GM23248 (cell line): Measurements from ENCODE around the gene RFT1. TPM values are rescaled to one million over a fixed set of nuclear protein-coding genes. Genes with fewer than 3 reads are reported as not detected.

Source experiments
- DNase-seq: peaks from one replicate; pipeline ENCODE4 v3.0.0-alpha.2; 2015
- H2AFZ ChIP-seq: fragments of 200-600 bp; sonication (generic); 2 replicates; pipeline ENCODE4 v1.6.1; 2016; ENCODE audit warnings: antibody characterized with exemption
- H3F3A ChIP-seq: fragments of 200-600 bp; sonication (generic); 2 replicates; pipeline ENCODE4 v1.6.1; 2016; ENCODE audit warnings: mild to moderate bottlenecking, antibody characterized with exemption, mixed run types; ENCODE audit not compliant: insufficient read depth
- H3K27ac ChIP-seq: fragments of 200-600 bp; sonication (generic); 2 replicates; pipeline ENCODE4 v1.5.1; 2016; ENCODE audit warnings: mild to moderate bottlenecking
- H3K27me3 ChIP-seq: fragments of 200-600 bp; sonication (generic); replicated peaks from 2 replicates; pipeline ENCODE4 v1.6.1; 2016; ENCODE audit warnings: mild to moderate bottlenecking; ENCODE audit not compliant: insufficient read depth
- H3K36me3 ChIP-seq: fragments of 200-600 bp; sonication (generic); 2 replicates; pipeline ENCODE4 v1.6.1; 2016; ENCODE audit warnings: low read depth, mild to moderate bottlenecking
- H3K4me1 ChIP-seq: fragments of 200-600 bp; sonication (generic); 2 replicates; pipeline ENCODE4 v1.6.1; 2016; ENCODE audit warnings: mild to moderate bottlenecking; ENCODE audit not compliant: insufficient read depth
- H3K4me2 ChIP-seq: fragments of 200-600 bp; sonication (generic); one replicate; pipeline ENCODE4 v1.6.1; 2016; ENCODE audit warnings: mild to moderate bottlenecking; ENCODE audit not compliant: unreplicated experiment
- H3K4me3 ChIP-seq: fragments of 200-600 bp; sonication (generic); 2 replicates; pipeline ENCODE4 v1.5.1; 2016; ENCODE audit warnings: mild to moderate bottlenecking
- H3K79me2 ChIP-seq: fragments of 200-600 bp; sonication (generic); 2 replicates; pipeline ENCODE4 v1.6.1; 2016; ENCODE audit warnings: mild to moderate bottlenecking; ENCODE audit not compliant: insufficient read depth
- H3K9ac ChIP-seq: fragments of 200-600 bp; sonication (generic); 2 replicates; pipeline ENCODE4 v1.6.1; 2016; ENCODE audit warnings: mild to moderate bottlenecking
- H3K9me2 ChIP-seq: fragments of 200-600 bp; sonication (generic); 2 replicates; pipeline ENCODE4 v1.6.1; 2016; ENCODE audit warnings: mixed run types, mild to moderate bottlenecking, moderate library complexity; ENCODE audit not compliant: insufficient read depth
- H3K9me3 ChIP-seq: fragments of 200-600 bp; sonication (generic); one replicate; pipeline ENCODE4 v1.6.1; 2017; ENCODE audit warnings: low read depth
- H4K20me1 ChIP-seq: fragments of 200-600 bp; sonication (generic); 2 replicates; pipeline ENCODE4 v1.6.0; 2016; ENCODE audit not compliant: insufficient read depth
- EZH2 ChIP-seq: fragments of 200-600 bp; sonication (generic); IDR thresholded peaks from 2 replicates; pipeline ENCODE4 v1.6.1; 2018; ENCODE audit warnings: antibody characterized with exemption, mild to moderate bottlenecking; ENCODE audit not compliant: insufficient read depth, poor library complexity, severe bottlenecking
- EZH2phosphoT487 ChIP-seq: fragments of 200-600 bp; sonication (generic); IDR thresholded peaks from 2 replicates; pipeline ENCODE4 v1.6.1; 2018; ENCODE audit warnings: antibody characterized with exemption, moderate library complexity, mild to moderate bottlenecking, low read depth; ENCODE audit not compliant: insufficient read depth
- WGBS, 2 experiments: methylation state at CpG; one replicate each; pipeline ENCODE4 v1.1.6; 2015 to 2017; ENCODE audit warnings: low lambda C conversion rate in 2 of 2, low coverage in 1 of 2; ENCODE audit errors: missing lambda C conversion rate in 2 of 2; 5-methylcytosine and 5-hydroxymethylcytosine counted together
- in situ Hi-C: fragments of 300-500 bp; cut with MboI; formaldehyde crosslinking; loops from 2 replicates; pipeline ENCODE4 v1.15.0; 2020
- polyA plus RNA-seq: library from polyadenylated mRNA; unstranded; fragments of >200 nt; fragmentation: Nextera tagmentation; extraction: Ambion mirVana; gene quantifications from 2 replicates; pipeline ENCODE4 v1.2.1, GENCODE V29; 2016
- total RNA-seq: library from RNA; depleted of rRNA; stranded (reverse); fragments of >200 nt; shearing (Covaris generic); gene quantifications from 2 replicates; pipeline ENCODE4 v1.2.3, GENCODE V29; 2014

The RFT1 gene
- total and polyA plus RNA-seq, 2 experiments from 2014 or later = 35.0 to 35.7 TPM

DNA sequence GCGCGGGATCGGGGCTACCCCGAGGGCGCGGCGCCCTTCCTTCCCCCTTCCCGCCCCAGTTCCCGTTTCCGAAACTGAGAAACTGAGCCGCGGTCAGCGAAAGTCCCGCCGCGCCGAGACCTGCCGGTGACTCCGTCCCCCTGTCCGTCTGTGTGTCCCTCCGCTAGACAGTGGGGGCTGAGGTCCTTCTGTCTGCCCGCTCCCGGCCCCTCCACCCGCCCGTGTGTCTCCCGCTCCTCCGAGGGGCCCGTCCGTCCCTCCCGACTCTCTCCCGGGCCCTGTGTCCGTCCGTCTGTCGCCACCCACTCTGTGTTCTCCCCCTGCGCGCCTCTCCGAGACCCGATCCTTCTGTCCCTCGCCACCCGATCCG lies 31.2 kb upstream of the RFT1 start:
- in situ Hi-C loops = no loop called here
- H3K4me1 ChIP-seq = peaks cover 4% of the 10 kb centered on the region; the same call in 1 of the 2 replicates
- no peaks in the 10 kb centered on the region for H4K20me1 ChIP-seq
- peak overlapping the region; percentile 89 for H2AFZ ChIP-seq
- H3K9ac ChIP-seq = peak overlapping the region; percentile 82
- peak overlapping the region; percentile 87 for H3K4me3 ChIP-seq
- peak; percentile 54 for DNase-seq
- no peaks in the 10 kb centered on the region for H3K79me2 ChIP-seq
- H3K36me3 ChIP-seq = no peaks in the 10 kb centered on the region
- WGBS, 2 experiments = 1% methylated on average over 26 to 37 of the region's 41 CpGs
- H3K4me2 ChIP-seq = peak overlapping the region; percentile 93
- no peaks in the 10 kb centered on the region for H3F3A ChIP-seq
- H3K27ac ChIP-seq = no peak overlapping the region
- no peaks in the 10 kb centered on the region for H3K9me2 ChIP-seq
- no peaks in the 10 kb centered on the region for H3K9me3 ChIP-seq
- TF ChIP-seq EZH2 (no peak), EZH2phosphoT487 (no peak)
- no peaks in the 10 kb centered on the region for H3K27me3 ChIP-seq

GRCh38 chr3:53160660-53161449 lies 30.6 kb upstream of the RFT1 start, which contains the start of gene PRKCD:
PRKCD (plus strand) TSS chr3:53161209; CDS start chr3:53178423, 17,214 bp downstream.
- H4K20me1 ChIP-seq = no peaks in the 10 kb centered on the region
- in situ Hi-C loops = no loop called here
- H3K4me1 ChIP-seq = peaks cover 4% of the 10 kb centered on the region; the same call in 1 of the 2 replicates
- no peak within 1 kb of the TSS for H3K27ac ChIP-seq
- H3K4me2 ChIP-seq = peak within 1 kb of the TSS; percentile 93
- H3K9ac ChIP-seq = peak within 1 kb of the TSS; percentile 82
- no peaks in the 10 kb centered on the region for H3K9me3 ChIP-seq
- peak within 1 kb of the TSS; percentile 87 for H3K4me3 ChIP-seq
- peak within 1 kb of the TSS; percentile 89 for H2AFZ ChIP-seq
- no peaks in the 10 kb centered on the region for H3K9me2 ChIP-seq
- 1% methylated on average over 40 to 55 of the region's 88 CpGs for WGBS, 2 experiments
- DNase-seq = peak; percentile 92
- no peaks in the 10 kb centered on the region for H3K27me3 ChIP-seq
- TF ChIP-seq EZH2phosphoT487 = no peak
- TF ChIP-seq EZH2 = no peak
- no peaks in the 10 kb centered on the region for H3F3A ChIP-seq
- no peaks in the 10 kb centered on the region for H3K36me3 ChIP-seq
- H3K79me2 ChIP-seq = no peaks in the 10 kb centered on the region

DNA sequence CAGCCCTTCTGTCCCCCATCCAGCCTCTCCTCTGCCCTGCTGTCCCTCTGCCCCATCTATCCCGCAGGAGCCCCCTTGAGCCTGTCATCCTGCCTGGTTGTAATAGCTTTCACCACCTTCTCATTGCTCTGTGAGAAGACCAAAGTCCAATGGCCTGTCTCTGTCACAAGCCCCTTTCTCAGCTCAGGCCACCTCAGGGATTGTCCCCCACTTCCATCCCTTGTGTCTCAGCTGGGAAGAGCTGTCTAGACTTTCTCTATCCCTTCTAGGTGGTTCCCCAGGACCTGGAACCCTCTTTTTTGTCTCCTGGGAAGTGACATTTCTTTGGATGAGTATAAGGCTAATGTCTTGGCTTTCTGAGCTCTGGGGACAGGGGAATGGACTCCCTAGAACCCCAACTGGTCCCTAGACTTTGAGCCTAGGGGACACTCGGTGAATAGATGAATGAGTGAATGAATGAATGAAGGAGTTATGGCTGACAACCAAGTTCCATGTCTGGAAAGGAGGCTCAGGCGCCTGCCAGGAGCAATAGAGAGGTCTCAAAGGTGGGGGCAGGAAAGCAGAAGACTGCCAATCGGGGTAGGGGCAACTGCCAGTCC lies 29.9 kb upstream of the RFT1 start:
- Histone ChIP-seq H3K79me2 (no peaks in the 10 kb centered on the region), H3K4me3 (peak overlapping the region; percentile 87), H3F3A (no peaks in the 10 kb centered on the region), H3K4me2 (peak overlapping the region; percentile 66), H4K20me1 (no peaks in the 10 kb centered on the region), H3K9me3 (no peaks in the 10 kb centered on the region), H3K9me2 (no peaks in the 10 kb centered on the region), H2AFZ (peak overlapping the region; percentile 71), H3K27ac (no peak overlapping the region), H3K9ac (peak overlapping the region; percentile 82; the same call in 1 of the 2 replicates), H3K27me3 (no peaks in the 10 kb centered on the region), H3K4me1 (peaks cover 4% of the 10 kb centered on the region; the same call in 1 of the 2 replicates), H3K36me3 (no peaks in the 10 kb centered on the region)
- in situ Hi-C loops = no loop called here
- no peak for DNase-seq
- TF ChIP-seq EZH2 (no peak), EZH2phosphoT487 (no peak)
- 58 to 61% methylated on average over 4 of the region's 4 CpGs for WGBS, 2 experiments

DNA sequence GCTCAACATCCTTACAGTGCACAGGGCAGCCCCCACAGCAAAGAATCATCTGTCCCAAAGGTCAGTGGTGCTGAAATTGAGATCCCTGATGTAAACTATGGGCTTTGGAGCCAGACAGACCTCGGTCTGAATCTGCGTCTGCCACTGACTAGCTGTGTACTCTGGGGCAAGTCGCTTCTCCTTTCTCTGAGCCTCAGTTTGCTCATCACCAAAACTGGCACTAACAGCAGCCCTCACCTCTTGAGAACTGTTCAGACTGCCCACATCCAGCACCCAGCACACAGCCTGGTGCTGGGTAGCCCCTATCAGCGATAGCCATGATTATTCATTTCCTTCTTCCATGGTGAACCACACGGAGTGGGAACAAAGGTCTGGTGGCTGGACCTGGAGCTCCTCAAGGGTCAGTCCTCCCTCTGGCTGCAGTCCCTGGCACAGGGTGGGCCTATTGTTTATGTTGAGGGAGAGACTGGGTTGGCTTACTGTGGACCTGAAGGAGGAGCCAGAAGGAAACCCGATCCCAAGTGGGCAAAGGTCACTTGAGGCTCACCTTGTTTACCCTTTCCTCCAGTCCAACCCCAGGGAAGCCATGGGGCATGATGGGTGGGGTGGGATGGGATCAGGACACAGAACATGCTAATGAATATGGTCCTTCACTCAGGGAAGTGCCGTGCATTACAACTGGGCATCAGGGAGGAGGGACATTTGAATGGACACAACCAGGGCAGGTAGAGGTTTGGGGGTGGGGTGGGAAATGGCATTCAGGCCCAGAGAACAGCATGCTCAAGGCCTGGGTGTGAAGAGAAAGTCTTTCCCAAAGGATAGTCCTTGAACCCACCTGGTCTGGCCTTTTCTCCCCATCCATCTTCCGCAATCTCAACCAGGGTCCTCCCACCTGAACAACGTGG lies 29.2 kb upstream of the RFT1 start:
- TF ChIP-seq EZH2 (no peak), EZH2phosphoT487 (no peak)
- DNase-seq = no peak
- no peaks in the 10 kb centered on the region for H4K20me1 ChIP-seq
- peaks cover 4% of the 10 kb centered on the region; the same call in 1 of the 2 replicates for H3K4me1 ChIP-seq
- H2AFZ ChIP-seq = no peak overlapping the region
- H3K9me2 ChIP-seq = no peaks in the 10 kb centered on the region
- H3K4me3 ChIP-seq = no peak overlapping the region
- no peak overlapping the region for H3K9ac ChIP-seq
- H3K79me2 ChIP-seq = no peaks in the 10 kb centered on the region
- no peaks in the 10 kb centered on the region for H3K27me3 ChIP-seq
- in situ Hi-C loops = no loop called here
- H3K27ac ChIP-seq = no peak overlapping the region
- H3K4me2 ChIP-seq = no peak overlapping the region
- 72% methylated on average over 9 of the region's 9 CpGs for WGBS, 2 experiments
- H3K36me3 ChIP-seq = no peaks in the 10 kb centered on the region
- no peaks in the 10 kb centered on the region for H3F3A ChIP-seq
- no peaks in the 10 kb centered on the region for H3K9me3 ChIP-seq
